NT2/D1 (cell line): ENCODE results near the gene RIMBP2.

Experiments used
- YY1 ChIP-seq: IDR thresholded peaks from 2 replicates; pipeline ENCODE4 v1.6.1; 2011; ENCODE audit not compliant: insufficient read length, insufficient read depth
- ZNF274 ChIP-seq: IDR thresholded peaks from 2 replicates; pipeline ENCODE4 v1.6.1; 2011; ENCODE audit warnings: mild to moderate bottlenecking, low read depth, low read length

- TF ChIP-seq YY1, result no peak
- TF ChIP-seq ZNF274, result no peak
Observed at GRCh38 chr12:130547480-130548155, 168.5 kb downstream of the RIMBP2 start.
